HG02642 (cell line): Measurements from ENCODE around the gene TMTC2.

Source experiments
- ATAC-seq: cut with Tn5 transposase; IDR thresholded peaks from one replicate; pipeline ENCODE4 v1.9.1; 2021; ENCODE audit warnings: mild to moderate bottlenecking; ENCODE audit not compliant: unreplicated experiment, poor library complexity

Gene TMTC2

GRCh38 chr12:83156815-83157214 lies 470.1 kb downstream of the TMTC2 start:
- no peak for ATAC-seq

DNA sequence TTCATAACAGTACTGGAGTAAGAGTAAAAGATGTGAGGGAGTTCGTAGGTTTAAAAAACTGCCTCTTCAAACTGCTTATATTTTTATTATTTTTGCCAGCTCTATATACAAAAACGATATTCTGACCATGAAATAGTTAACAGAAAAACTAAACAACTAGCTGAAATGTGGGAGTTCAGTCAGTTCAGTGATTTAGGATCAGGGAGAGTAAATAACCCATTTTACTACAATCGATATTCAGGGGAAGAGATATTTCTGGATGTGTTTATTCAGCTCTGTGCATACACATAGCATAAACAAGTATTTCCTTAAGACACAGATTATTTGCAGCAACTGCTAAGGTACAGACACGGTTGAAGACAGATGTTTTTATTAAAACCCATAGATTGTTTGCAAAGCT lies 470.9 kb downstream of the TMTC2 start:
- no peak for ATAC-seq

DNA sequence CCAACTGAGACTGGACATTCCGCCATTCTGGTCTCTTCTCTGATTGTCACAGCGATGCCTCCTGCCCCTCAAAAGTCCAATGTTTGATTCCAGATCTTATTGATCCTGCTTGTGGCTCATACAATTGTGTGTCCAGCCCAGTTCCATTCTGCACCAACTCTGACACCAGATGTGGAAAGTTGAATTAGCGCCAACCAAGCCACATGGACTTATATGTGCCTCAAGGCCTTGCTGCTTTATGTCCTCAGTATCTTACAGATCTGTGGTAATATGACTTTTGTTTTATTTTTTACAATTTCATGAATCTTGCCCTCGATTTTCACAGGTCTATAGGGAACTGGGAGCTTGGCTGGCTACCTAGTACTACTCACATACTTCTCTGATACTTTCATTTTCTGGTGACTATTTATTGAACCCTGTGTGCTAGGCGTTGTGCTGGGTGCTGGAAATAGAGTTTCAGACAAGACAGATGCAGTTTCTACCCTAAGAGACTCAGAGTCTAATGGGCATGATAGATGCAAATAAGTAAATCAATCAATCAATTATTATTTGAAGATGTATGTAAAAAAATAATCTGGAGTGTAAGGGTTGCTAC lies 472.0 kb downstream of the TMTC2 start:
- ATAC-seq = no peak

DNA sequence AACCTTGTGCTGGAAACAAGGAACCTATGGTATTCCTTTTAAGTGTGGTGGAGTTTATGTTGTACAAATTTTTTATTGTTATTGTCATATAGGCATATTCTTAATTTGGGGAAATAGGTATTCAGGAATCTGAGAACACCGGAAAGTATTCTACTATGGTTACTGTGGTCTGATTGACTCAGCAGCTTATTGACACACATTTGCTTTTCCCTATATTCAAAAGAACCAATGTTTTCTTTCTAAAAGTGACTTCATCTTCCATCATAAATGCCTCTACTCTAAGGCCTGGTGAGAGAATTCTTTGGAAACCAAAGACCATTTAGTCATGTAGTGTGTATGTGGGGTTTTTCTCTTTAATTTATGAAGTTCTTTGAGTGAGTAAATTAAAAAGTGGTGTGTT lies 474.8 kb downstream of the TMTC2 start:
- no peak for ATAC-seq

- no peak for ATAC-seq
These were observed 482.0 kb downstream of the TMTC2 start for GRCh38 chr12:83168751-83169150.

DNA sequence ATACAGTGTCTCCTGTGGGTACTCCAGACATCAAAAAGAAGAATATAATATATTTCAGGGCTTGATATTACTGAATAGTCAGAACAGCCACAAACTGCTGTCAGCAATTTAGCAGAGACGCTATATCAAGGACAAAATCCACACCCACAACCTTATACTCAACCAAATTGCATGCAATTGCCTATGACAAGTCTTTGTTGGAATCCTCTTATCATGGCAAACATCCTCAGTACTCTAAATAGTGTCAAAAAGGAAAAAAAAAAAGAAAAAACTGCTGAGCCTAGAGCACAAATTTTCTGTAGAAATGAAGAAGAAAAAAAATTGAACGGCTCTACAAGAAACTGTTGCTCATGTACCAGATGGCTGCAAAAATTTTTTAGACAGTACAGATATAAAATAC lies 485.7 kb downstream of the TMTC2 start:
- no peak for ATAC-seq

DNA sequence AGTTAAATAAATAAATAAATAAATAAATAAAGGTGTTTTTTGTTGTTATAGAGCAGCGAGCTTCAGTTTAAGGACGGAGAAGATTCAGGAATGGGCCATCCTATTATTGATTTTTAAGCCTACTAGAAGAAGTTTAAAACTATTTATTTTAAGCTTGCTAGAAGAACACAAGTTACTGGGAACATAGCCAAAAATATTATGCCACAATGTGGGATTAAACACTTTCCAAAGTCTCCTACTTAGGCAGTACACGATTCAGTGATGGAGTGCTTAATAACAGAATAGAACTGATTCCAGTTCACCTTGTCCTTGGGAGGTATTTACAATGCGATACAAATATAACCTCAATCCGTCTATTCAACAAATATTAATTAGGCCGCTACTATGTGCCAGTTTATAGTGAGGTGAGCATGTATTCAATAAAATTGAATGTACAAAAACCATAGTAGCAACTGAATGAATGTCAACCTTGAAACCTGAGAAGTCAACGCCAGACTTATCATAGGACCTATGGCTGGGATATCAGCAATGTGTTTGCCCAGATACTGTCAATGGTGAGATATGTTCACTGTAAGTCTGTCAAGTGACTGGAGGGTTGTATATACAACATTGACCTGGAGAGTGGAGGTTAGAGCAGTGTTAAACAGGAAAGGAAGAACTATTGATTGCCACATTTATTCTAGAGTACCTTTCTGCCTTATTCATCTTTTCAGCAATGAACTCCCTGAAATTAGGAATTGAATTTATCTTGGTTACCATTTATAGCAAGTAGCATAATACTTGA lies 486.4 kb downstream of the TMTC2 start:
- no peak for ATAC-seq

DNA sequence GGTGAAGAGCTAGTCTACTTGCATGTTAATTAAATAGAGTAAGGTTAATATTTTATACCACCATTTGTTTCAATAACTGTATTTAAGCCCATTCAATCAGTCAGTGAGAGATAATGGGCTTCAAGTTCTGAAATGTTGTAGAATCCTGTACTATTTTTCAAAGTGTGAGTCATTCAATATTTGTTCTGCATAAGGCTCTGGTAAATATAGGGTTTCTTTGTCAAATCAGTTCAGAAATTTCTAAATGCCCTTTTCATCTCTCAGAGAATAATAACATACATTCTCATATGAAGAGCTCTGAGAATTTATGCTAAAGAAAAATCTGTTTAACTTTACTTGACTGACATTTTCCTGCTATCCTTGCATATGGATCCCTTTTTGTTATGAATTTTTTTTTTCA lies 493.3 kb downstream of the TMTC2 start:
- ATAC-seq = no peak

DNA sequence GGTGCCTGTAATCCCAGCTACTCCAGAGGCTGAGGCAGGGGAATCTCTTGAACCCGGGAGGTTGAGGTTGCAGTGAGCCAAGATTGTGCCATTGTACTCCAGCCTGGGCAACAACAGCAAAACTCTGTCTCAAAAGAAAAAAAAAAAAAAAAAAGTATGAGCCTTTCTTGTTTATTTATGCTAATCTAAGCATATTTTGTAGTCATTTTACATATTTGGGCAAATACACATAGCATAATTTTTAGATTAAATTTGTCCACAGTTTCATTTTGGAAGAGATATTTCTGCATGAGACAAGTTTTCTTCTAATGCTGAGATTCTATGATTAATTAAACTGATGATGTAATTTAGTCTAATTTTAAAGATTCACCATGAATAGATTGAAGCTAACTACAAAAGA lies 494.4 kb downstream of the TMTC2 start:
- ATAC-seq = no peak

DNA sequence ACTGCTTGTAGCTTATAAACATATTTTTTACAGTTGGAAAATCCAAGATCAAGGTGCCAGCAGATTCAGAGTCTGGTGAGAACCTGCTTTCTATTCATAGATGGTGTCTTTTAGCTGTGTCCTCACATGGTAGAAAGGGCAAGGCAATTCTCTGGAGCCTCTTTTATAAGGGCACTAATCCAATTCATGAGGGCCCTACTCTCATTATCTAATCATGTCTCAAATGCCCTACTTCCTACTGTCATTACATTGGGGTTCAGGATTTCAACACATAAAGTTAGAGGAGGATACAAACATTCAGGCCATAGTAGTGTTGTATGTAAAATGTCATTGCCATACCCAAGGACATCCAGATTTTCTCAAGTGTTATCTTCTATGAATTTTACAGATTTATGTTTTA lies 496.4 kb downstream of the TMTC2 start:
- no peak for ATAC-seq
